A549 treated with AZD9567 at 1 μM for 4 hours (cell line): ENCODE results near the gene ST13. TPM values are rescaled to one million over a fixed set of nuclear protein-coding genes. Genes with fewer than 3 reads are reported as not detected.

Experiments
- total RNA-seq: library from RNA; stranded (reverse); fragments of 200-300 nt; extraction: Qiagen RNA extraction; gene quantifications from 5 replicates; pipeline ENCODE4 v1.2.3, GENCODE V29; 2022; ENCODE audit not compliant: insufficient read depth

The ST13 gene
- 150 to 219 TPM (median 159 TPM) in 5 replicates for total RNA-seq

DNA sequence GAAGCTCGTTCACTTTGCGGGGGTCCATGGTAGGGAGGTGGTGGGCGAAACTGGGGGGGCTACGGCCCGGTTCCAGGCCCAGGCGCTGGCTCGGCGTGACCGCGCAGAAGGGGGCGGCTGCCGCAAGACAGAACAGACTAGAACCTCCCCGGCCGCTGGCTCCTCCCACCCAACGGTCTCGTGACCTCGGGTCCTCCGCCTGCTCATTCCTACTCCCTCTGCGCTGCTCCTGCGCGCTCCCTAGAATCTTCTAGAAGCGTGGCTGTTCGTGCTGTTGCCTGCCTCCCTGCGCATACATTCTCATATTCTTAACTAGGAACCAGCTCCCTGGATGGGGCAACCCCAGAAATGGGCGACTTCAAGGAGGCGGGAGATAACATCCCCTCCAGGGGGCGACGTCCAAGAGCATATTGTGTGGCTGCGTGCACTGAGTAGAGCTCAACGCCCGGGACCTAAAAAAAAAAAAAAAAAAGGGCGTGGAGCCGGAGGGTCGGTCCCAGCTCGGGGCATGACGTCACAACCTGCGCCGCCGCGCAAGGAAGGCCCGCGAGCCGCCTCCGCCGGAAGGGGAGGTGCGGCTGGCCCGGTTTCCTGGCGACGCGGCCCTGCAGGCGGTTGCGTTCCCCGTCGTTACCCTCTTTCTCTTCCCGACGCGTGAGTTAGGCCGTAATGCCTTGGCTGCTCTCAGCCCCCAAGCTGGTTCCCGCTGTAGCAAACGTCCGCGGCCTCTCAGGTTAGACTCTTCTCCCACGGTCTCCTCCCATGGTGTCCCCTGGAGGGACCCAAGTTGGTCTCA lies at the start of gene ST13, which contains the start of gene XPNPEP3:
TSS of gene ST13 (minus strand) at position 127 of the 796 bp plus-strand sequence. CDS start at position 28, 99 bp downstream.
TSS of gene XPNPEP3 (plus strand) at position 636 of the 796 bp plus-strand sequence. CDS start at position 670, 34 bp downstream.

DNA sequence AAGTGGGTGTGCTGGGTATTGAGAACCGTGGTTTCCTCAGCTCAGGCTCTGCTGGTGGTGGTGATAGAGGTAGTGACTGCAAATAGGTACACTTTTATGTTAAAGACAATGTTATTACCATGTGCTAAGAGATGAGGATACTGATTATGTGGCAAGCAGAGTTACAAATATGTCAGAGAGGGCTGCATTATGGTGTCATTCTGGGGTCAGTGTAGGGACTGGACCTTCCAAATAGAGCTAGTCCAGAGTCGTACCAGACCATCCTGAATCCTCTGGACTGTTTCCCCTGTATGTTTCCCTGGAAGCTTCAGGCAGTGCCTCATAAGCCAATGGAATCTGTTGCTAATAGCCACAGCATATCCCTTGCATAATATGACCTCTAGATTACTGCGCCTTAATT lies 5.6 kb upstream of the ST13 start, which contains the start of gene DNAJB7:
TSS of gene DNAJB7 (minus strand) at position 101 of the 400 bp plus-strand sequence. CDS start 119 bp downstream, outside the sequence.

DNA sequence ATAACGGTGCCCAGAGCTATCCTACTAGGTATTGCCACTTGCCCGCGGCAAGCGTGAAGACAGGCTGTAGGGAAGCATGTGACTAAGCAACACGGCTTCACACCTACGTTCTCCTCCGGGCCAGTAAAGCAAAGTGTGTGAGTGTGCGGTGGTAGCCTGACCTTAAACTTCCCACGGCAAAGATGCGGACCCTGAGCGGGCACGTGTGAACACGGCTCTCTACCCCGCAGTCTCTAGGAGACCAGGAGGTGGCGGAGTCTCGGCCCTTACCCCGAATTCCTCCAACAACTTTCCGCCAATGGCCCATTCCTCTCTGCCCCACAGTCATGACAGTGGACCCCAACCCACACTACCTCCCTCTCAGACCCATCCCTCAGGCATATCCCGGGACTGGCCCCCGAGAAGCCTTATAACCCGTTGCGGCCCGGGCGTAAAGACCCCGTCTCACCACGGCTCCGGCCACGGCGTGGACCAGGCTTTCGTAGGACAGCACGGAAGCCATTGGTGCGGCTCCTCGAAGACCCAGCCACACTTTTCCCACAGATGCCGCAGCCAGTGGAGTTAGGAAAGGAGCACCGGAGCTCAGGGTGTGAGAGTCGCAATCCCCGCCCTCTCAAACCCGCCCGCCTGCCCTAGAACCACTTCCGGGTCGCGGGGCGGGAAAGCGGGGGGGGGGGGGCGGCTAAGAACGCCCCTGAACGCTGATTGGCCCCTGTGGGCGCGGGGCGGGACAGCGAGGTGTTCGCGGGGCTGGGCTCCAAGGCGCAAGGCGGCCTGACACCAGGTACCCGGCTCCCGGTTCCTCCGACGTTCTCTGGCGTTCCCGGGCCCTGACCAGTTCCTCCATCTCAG lies 37.5 kb downstream of the ST13 start, which contains the start of gene SLC25A17:
TSS of gene SLC25A17 (minus strand) at position 600 of the 852 bp plus-strand sequence. CDS start at position 502, 98 bp downstream.

Other genes with a start within 250 kb of the ST13 start
- 49.4 to 56.5 TPM (median 52.8 TPM) in 5 replicates for gene MRTFA, start 219.9 kb downstream of the ST13 start, total RNA-seq
- gene MCHR1, start 177.2 kb downstream of the ST13 start, total RNA-seq: not detected in 5 replicates
- gene SLC25A17, start 37.3 kb downstream of the ST13 start, total RNA-seq: 22.1 to 29.3 TPM (median 23.7 TPM) in 5 replicates
- 5.0 to 10.3 TPM (median 9.5 TPM) in 5 replicates for gene XPNPEP3, start 509 bp upstream of the ST13 start, total RNA-seq
- gene DNAJB7, start 5.5 kb upstream of the ST13 start, total RNA-seq: not detected in 5 replicates
- gene RBX1, start 94.7 kb upstream of the ST13 start, total RNA-seq: 55.2 to 79.9 TPM (median 58.0 TPM) in 5 replicates
- gene EP300, start 236.0 kb upstream of the ST13 start, total RNA-seq: 16.8 to 21.7 TPM (median 19.6 TPM) in 5 replicates